Measurements from ENCODE around the gene WASL. TPM values are rescaled to one million over a fixed set of nuclear protein-coding genes. Genes with fewer than 3 reads are reported as not detected.

Gene WASL
- total and polyA plus RNA-seq, 7 donors, result 17.6 to 37.8 (median 31.0) TPM

GRCh38 chr7:123734498-123734897 is 14.3 kb downstream of the WASL start:
- no peaks in the 10 kb centered on the region for H3K36me3 ChIP-seq (ENCODE audit: insufficient read depth in 1 of 2, low read depth in 1 of 2)
- ATAC-seq, result peak in 3 of 4 donors; percentile 34 to 67 (median 53)
- no peak overlapping the region for H3K27ac ChIP-seq
- no peaks in the 10 kb centered on the region for H3K27me3 ChIP-seq (ENCODE audit: insufficient read depth in 3 of 3, low read length in 2 of 3)
- WGBS, 3 donors, result 60 to 78% (median 68%) methylated on average over 3 of the region's 3 CpGs
- H3K4me3 ChIP-seq, result no peak overlapping the region
- no peaks in the 10 kb centered on the region for H3K9me3 ChIP-seq
- TF ChIP-seq, protein P1, sequence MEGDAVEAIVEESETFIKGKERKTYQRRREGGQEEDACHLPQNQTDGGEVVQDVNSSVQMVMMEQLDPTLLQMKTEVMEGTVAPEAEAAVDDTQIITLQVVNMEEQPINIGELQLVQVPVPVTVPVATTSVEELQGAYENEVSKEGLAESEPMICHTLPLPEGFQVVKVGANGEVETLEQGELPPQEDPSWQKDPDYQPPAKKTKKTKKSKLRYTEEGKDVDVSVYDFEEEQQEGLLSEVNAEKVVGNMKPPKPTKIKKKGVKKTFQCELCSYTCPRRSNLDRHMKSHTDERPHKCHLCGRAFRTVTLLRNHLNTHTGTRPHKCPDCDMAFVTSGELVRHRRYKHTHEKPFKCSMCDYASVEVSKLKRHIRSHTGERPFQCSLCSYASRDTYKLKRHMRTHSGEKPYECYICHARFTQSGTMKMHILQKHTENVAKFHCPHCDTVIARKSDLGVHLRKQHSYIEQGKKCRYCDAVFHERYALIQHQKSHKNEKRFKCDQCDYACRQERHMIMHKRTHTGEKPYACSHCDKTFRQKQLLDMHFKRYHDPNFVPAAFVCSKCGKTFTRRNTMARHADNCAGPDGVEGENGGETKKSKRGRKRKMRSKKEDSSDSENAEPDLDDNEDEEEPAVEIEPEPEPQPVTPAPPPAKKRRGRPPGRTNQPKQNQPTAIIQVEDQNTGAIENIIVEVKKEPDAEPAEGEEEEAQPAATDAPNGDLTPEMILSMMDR (IDR thresholded peaks at IDR 0.05), result no peak
- peaks cover 15% of the 10 kb centered on the region for H3K4me1 ChIP-seq
- intact Hi-C loops (cut with DNase I), result no loop called here
- no peak for DNase-seq

GRCh38 chr7:123732413-123733091 is 16.3 kb downstream of the WASL start:
- Histone ChIP-seq H3K36me3 (ENCODE audit: insufficient read depth in 1 of 2, low read depth in 1 of 2) (no peaks in the 10 kb centered on the region), H3K9me3 (no peaks in the 10 kb centered on the region), H3K27me3 (ENCODE audit: insufficient read depth in 3 of 3, low read length in 2 of 3) (no peaks in the 10 kb centered on the region), H3K27ac (no peak overlapping the region), H3K4me1 (peaks cover 22% of the 10 kb centered on the region), H3K4me3 (no peak overlapping the region)
- intact Hi-C loops (cut with DNase I), result no loop called here
- ATAC-seq, result no peak
- DNase-seq, result no peak
- 73 to 89% (median 73%) methylated on average over 3 of the region's 3 CpGs for WGBS, 3 donors
- TF ChIP-seq, protein P1 (IDR thresholded peaks at IDR 0.05), result no peak

- H3K27me3 ChIP-seq (ENCODE audit: insufficient read depth in 3 of 3, low read length in 2 of 3), result no peaks in the 10 kb centered on the region
- H3K36me3 ChIP-seq (ENCODE audit: insufficient read depth in 1 of 2, low read depth in 1 of 2), result no peaks in the 10 kb centered on the region
- DNase-seq (no peak), ATAC-seq (no peak)
- no peak overlapping the region for H3K27ac ChIP-seq
- intact Hi-C loops (cut with DNase I), result no loop called here
- no peaks in the 10 kb centered on the region for H3K9me3 ChIP-seq
- H3K4me1 ChIP-seq, result peaks cover 42% of the 10 kb centered on the region
- 49 to 77% (median 52%) methylated on average over 1 of the region's 1 CpG for WGBS, 3 donors
- TF ChIP-seq, protein P1 (IDR thresholded peaks at IDR 0.05), result no peak
- H3K4me3 ChIP-seq, result no peak overlapping the region
These were observed 19.6 kb downstream of the WASL start for GRCh38 chr7:123729218-123729578.

DNA sequence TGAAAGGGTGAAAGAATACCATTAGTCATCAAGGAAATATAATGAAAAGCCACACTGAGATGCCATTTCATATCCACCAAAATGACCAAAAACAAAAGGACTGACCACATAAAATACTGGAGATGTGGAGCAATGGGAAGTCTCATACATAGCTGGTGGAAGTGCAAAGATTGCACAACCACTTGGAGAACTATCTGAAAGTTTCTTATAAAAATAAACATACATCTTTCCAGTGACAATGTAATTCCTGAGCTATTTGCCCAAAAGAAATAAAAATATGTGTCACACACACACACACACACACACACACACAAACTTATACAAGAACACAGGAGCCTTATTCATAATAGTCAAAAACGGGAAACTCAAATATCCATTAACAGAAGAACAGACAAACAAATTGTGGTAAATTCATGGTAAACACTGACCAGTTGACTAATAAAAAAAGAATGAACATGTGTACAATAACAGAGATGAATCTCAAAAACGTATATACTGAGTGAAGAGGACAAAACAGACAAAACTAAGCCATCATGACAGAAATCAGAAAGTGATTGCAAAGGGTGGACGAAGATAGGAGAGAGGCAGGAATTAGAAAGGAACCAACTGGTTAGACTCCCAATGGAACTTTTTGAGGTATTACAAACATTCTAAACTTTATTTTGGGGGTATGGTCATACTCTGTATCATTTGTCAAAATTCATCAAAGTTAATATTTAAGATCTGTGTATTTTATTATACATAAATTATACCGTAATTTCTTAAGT is 21.5 kb downstream of the WASL start:
- DNase-seq (no peak), ATAC-seq (peak in 1 of 4 donors; percentile 29)
- H3K27ac ChIP-seq, result no peak overlapping the region
- H3K4me3 ChIP-seq, result no peak overlapping the region
- no peaks in the 10 kb centered on the region for H3K9me3 ChIP-seq
- TF ChIP-seq, protein P1 (IDR thresholded peaks at IDR 0.05), result no peak
- no peaks in the 10 kb centered on the region for H3K36me3 ChIP-seq (ENCODE audit: insufficient read depth in 1 of 2, low read depth in 1 of 2)
- WGBS, 3 donors, result 79 to 88% (median 84%) methylated on average over 4 of the region's 4 CpGs
- H3K4me1 ChIP-seq, result peaks cover 45% of the 10 kb centered on the region
- H3K27me3 ChIP-seq (ENCODE audit: insufficient read depth in 3 of 3, low read length in 2 of 3), result no peaks in the 10 kb centered on the region
- intact Hi-C loops (cut with DNase I), result no loop called here

All from psoas muscle (tissue), 8 donors.